MCF 10A (cell line): ENCODE results near the gene POC1B. TPM values are rescaled to one million over a fixed set of nuclear protein-coding genes. Genes with fewer than 3 reads are reported as not detected.
A peak's percentile ranks its signal among the peaks of the same experiment; 100 is the strongest.

Experiments
- BruUV-seq: library from RNA; stranded (reverse); fragments of 400-500 nt; replicated peaks from 2 replicates; lab custom pipeline; 2021; lab: Mats Ljungman, UMichigan
- CTCF ChIA-PET: fragments of 300-600 bp; sonication (Branson Sonifier 250); formaldehyde crosslinking; extraction: SDS; loops from one replicate; lab custom pipeline; 2021; ENCODE audit warnings: antibody characterized with exemption, inconsistent platforms; lab: Yijun Ruan, JAX
- POLR2A ChIA-PET: fragments of 300-600, 350-650 bp; sonication (Branson Sonifier 250); formaldehyde crosslinking; extraction: SDS; loops from one replicate; lab custom pipeline; 2020; ENCODE audit warnings: antibody characterized with exemption, inconsistent platforms; lab: Yijun Ruan, JAX
- DNase-seq: peaks from one replicate; pipeline ENCODE4 v3.0.0-alpha.2; 2018; ENCODE audit not compliant: unreplicated experiment
- H3K27ac Mint-ChIP-seq: one replicate; pipeline ENCODE4 v1.8.0; 2022; ENCODE audit warnings: mild to moderate bottlenecking, low read depth, mixed read lengths; ENCODE audit not compliant: unreplicated experiment
- H3K27me3 Mint-ChIP-seq: one replicate; pipeline ENCODE4 v1.8.0; 2022; ENCODE audit warnings: mixed read lengths; ENCODE audit not compliant: insufficient read depth, unreplicated experiment
- H3K36me3 Mint-ChIP-seq: one replicate; pipeline ENCODE4 v1.8.0; 2022; ENCODE audit warnings: mild to moderate bottlenecking, moderate library complexity, mixed read lengths; ENCODE audit not compliant: insufficient read depth, unreplicated experiment
- H3K4me1 Mint-ChIP-seq: one replicate; pipeline ENCODE4 v1.8.0; 2022; ENCODE audit warnings: mixed read lengths; ENCODE audit not compliant: insufficient read depth, unreplicated experiment
- H3K4me3 Mint-ChIP-seq: one replicate; pipeline ENCODE4 v1.8.0; 2022; ENCODE audit warnings: mild to moderate bottlenecking, moderate library complexity, mixed read lengths; ENCODE audit not compliant: unreplicated experiment
- H3K9me3 Mint-ChIP-seq: one replicate; pipeline ENCODE4 v1.8.0; 2022; ENCODE audit warnings: mixed read lengths; ENCODE audit not compliant: unreplicated experiment
- CTCF ChIP-seq: fragments of 200-600 bp; IDR thresholded peaks from one replicate; pipeline ENCODE4 v1.8.0; 2022; ENCODE audit warnings: antibody characterized with exemption, mild to moderate bottlenecking; ENCODE audit not compliant: unreplicated experiment
- intact Hi-C: fragments of 100-400 bp; cut with micrococcal nuclease; formaldehyde crosslinking; loops from 2 replicates; pipeline ENCODE4 v1.14.1; 2022
- total RNA-seq: library from RNA; stranded (reverse); gene quantifications from 2 replicates; pipeline ENCODE4 v1.2.3, GENCODE V29; 2022

POC1B gene
- total RNA-seq, 1 experiment from 2014 or later, result 14.8 TPM

GRCh38 chr12:89453121-89453978 lies 72.5 kb downstream of the POC1B start:
- BruUV-seq, result TSS peak; percentile 40
- Mint-ChIP-seq H3K9me3 (no peaks in the 10 kb centered on the region), H3K4me1 (peaks cover 10% of the 10 kb centered on the region), H3K36me3 (peaks cover 6% of the 10 kb centered on the region), H3K4me3 (no peak overlapping the region), H3K27me3 (no peaks in the 10 kb centered on the region), H3K27ac (no peak overlapping the region)
- no peak for TF ChIP-seq CTCF
- DNase-seq, result peak; percentile 11
- ChIA-PET CTCF (interaction anchor here (0.7 to 2.8 kb wide), 3 partner anchors 419 to 434 kb away, joined by 3 to 11 read pairs (median 3); no protein-coding TSS in a partner anchor), POLR2A (no interaction called here)
- intact Hi-C loops, result loop anchor here (2.0 kb wide), 1 partner anchor 69 kb away; no protein-coding TSS in a partner anchor

GRCh38 chr12:89451841-89452251 lies 74.0 kb downstream of the POC1B start:
- peaks cover 6% of the 10 kb centered on the region for H3K36me3 Mint-ChIP-seq
- TF ChIP-seq CTCF, result no peak
- H3K27me3 Mint-ChIP-seq, result no peaks in the 10 kb centered on the region
- peak overlapping the region; percentile 16 for H3K27ac Mint-ChIP-seq
- POLR2A ChIA-PET, result interaction anchor here (1.0 to 1.3 kb wide), 3 partner anchors 10 to 100 kb away, joined by 3 to 6 read pairs (median 4); partner anchors contain the start of gene DUSP6
- peak overlapping the region; percentile 44 for H3K4me3 Mint-ChIP-seq
- no peaks in the 10 kb centered on the region for H3K9me3 Mint-ChIP-seq
- intact Hi-C loops, result loop anchor here (2.0 kb wide), 1 partner anchor 67 kb away; no protein-coding TSS in a partner anchor
- H3K4me1 Mint-ChIP-seq, result peaks cover 10% of the 10 kb centered on the region
- BruUV-seq, result no TSS peak
- peak; percentile 21 for DNase-seq
- CTCF ChIA-PET, result interaction anchor here (0.6 to 2.8 kb wide), 5 partner anchors 9 to 435 kb away, joined by 3 to 15 read pairs (median 4); no protein-coding TSS in a partner anchor

GRCh38 chr12:89450907-89451306 lies 74.9 kb downstream of the POC1B start:
- H3K4me3 Mint-ChIP-seq, result no peak overlapping the region
- no TSS peak for BruUV-seq
- POLR2A ChIA-PET, result interaction anchor here (0.7 to 1.3 kb wide), 5 partner anchors 25 to 221 kb away, joined by 3 to 6 read pairs (median 3); partner anchors contain the start of gene DUSP6
- H3K27me3 Mint-ChIP-seq, result no peaks in the 10 kb centered on the region
- peaks cover 6% of the 10 kb centered on the region for H3K36me3 Mint-ChIP-seq
- H3K27ac Mint-ChIP-seq, result peak overlapping the region; percentile 16
- no peaks in the 10 kb centered on the region for H3K9me3 Mint-ChIP-seq
- no peak for TF ChIP-seq CTCF
- intact Hi-C loops, result no loop called here
- H3K4me1 Mint-ChIP-seq, result peaks cover 10% of the 10 kb centered on the region
- no peak for DNase-seq
- CTCF ChIA-PET, result interaction anchor here (0.6 to 2.8 kb wide), 5 partner anchors 10 to 431 kb away, joined by 3 to 15 read pairs (median 4); no protein-coding TSS in a partner anchor

DNA sequence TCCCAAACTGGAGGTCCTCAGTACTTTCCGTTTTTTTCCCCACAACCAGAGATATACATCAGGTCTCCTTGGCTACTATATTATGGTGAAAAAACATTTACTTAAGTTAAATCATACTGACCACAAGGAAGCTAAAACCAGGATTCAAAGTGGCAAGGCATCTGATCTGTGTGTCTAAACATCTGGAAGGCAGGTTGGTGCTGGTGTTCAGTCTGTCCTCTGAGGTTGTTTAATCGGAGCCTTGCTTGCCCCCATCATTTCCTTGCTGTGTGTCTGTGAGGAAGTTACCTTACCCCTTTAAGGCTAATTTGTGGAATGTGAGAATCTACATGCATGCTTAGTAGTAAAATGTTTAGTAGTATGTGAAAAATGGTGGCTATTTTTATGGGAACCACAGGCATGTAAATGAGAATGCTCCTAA lies 76.9 kb downstream of the POC1B start:
- H3K4me3 Mint-ChIP-seq, result no peak overlapping the region
- intact Hi-C loops, result no loop called here
- peaks cover 10% of the 10 kb centered on the region for H3K4me1 Mint-ChIP-seq
- no TSS peak for BruUV-seq
- no peaks in the 10 kb centered on the region for H3K36me3 Mint-ChIP-seq
- DNase-seq, result no peak
- CTCF ChIA-PET, result interaction anchor here (0.6 kb wide), 3 partner anchors 30 to 135 kb away, joined by 3 read pairs; no protein-coding TSS in a partner anchor
- POLR2A ChIA-PET, result interaction anchor here (0.5 to 0.6 kb wide), 2 partner anchors 78 to 91 kb away, joined by 3 read pairs; no protein-coding TSS in a partner anchor
- H3K27ac Mint-ChIP-seq, result no peak overlapping the region
- H3K27me3 Mint-ChIP-seq, result no peaks in the 10 kb centered on the region
- TF ChIP-seq CTCF, result no peak
- H3K9me3 Mint-ChIP-seq, result no peaks in the 10 kb centered on the region
